HEK293T (cell line): Measurements from ENCODE around the gene FBH1.

ENCODE experiments used
- CTCF ChIA-PET: fragments of 350-600 bp; formaldehyde crosslinking; extraction: SDS; loops from one replicate; lab custom pipeline; 2021; ENCODE audit warnings: antibody characterized with exemption, inconsistent platforms; lab: Yijun Ruan, JAX
- POLR2A ChIA-PET: fragments of 350-600 bp; formaldehyde crosslinking; extraction: SDS; loops from one replicate; lab custom pipeline; 2020; ENCODE audit warnings: antibody characterized with exemption, inconsistent platforms; lab: Yijun Ruan, JAX
- DNase-seq: peaks from one replicate; pipeline ENCODE4 v3.0.0; 2012; ENCODE audit warnings: mixed read lengths; ENCODE audit errors: extremely low spot score
- ARNT ChIP-seq: fragments of 450-650 bp; IDR thresholded peaks from 2 replicates; pipeline ENCODE4 v1.6.1; 2017; ENCODE audit warnings: mild to moderate bottlenecking
- BHLHE40 ChIP-seq: fragments of 450-650 bp; IDR thresholded peaks from 2 replicates; pipeline ENCODE4 v1.6.1; 2016; ENCODE audit warnings: mild to moderate bottlenecking, moderate library complexity, borderline replicate concordance
- CTBP1 ChIP-seq: fragments of 450-650 bp; IDR thresholded peaks from 2 replicates; pipeline ENCODE4 v1.6.1; 2016; ENCODE audit warnings: borderline replicate concordance
- ELF4 ChIP-seq: fragments of 450-650 bp; IDR thresholded peaks from 2 replicates; pipeline ENCODE4 v1.6.1; 2017; ENCODE audit warnings: antibody characterized with exemption
- FOXA1 ChIP-seq: fragments of 450-650 bp; IDR thresholded peaks from 2 replicates; pipeline ENCODE4 v1.6.1; 2016; ENCODE audit warnings: mild to moderate bottlenecking
- FOXK2 ChIP-seq: fragments of 450-650 bp; IDR thresholded peaks from 2 replicates; pipeline ENCODE4 v1.6.1; 2016; ENCODE audit warnings: mild to moderate bottlenecking
- FOXM1 ChIP-seq: fragments of 450-650 bp; IDR thresholded peaks from 2 replicates; pipeline ENCODE4 v1.6.1; 2017; ENCODE audit warnings: mild to moderate bottlenecking, borderline replicate concordance
- HDGF ChIP-seq: fragments of 450-650 bp; IDR thresholded peaks from 2 replicates; pipeline ENCODE4 v1.6.1; 2017; ENCODE audit warnings: antibody characterized with exemption, borderline replicate concordance
- L3MBTL2 ChIP-seq: fragments of 450-650 bp; conservative IDR thresholded peaks from 2 replicates; pipeline ENCODE4 v1.6.1; 2016; ENCODE audit warnings: mild to moderate bottlenecking
- LEF1 ChIP-seq: fragments of 450-650 bp; IDR thresholded peaks from 2 replicates; pipeline ENCODE4 v1.6.1; 2017; ENCODE audit warnings: mild to moderate bottlenecking, borderline replicate concordance
- NFRKB ChIP-seq: fragments of 450-650 bp; IDR thresholded peaks from 2 replicates; pipeline ENCODE4 v1.6.1; 2016; ENCODE audit warnings: mild to moderate bottlenecking, moderate library complexity
- PKNOX1 ChIP-seq: fragments of 450-650 bp; IDR thresholded peaks from 2 replicates; pipeline ENCODE4 v1.6.1; 2016
- SP1 ChIP-seq: fragments of 450-650 bp; IDR thresholded peaks from 2 replicates; pipeline ENCODE4 v1.6.1; 2017
- SUZ12 ChIP-seq: fragments of 450-650 bp; IDR thresholded peaks from 2 replicates; pipeline ENCODE4 v1.6.1; 2016; ENCODE audit warnings: mild to moderate bottlenecking
- TARDBP ChIP-seq: fragments of 450-650 bp; IDR thresholded peaks from 2 replicates; pipeline ENCODE4 v1.6.1; 2016
- ZNF384 ChIP-seq: fragments of 450-650 bp; IDR thresholded peaks from 2 replicates; pipeline ENCODE4 v1.6.1; 2016

Gene FBH1

GRCh38 chr10:5953676-5954075 is 63.6 kb downstream of the FBH1 start:
- POLR2A ChIA-PET: interaction anchor here (1.4 kb wide), 1 partner anchor 22 kb away, joined by 3 read pairs; no protein-coding TSS in a partner anchor
- DNase-seq: no peak
- TF ChIP-seq FOXM1 (no peak), SP1 (no peak), ARNT (no peak), LEF1 (no peak), FOXK2 (no peak), ELF4 (no peak), FOXA1 (no peak), L3MBTL2 (no peak), SUZ12 (no peak), PKNOX1 (no peak), NFRKB (no peak), ZNF384 (no peak), CTBP1 (no peak)
- CTCF ChIA-PET: no interaction called here

- ChIA-PET POLR2A (no interaction called here), CTCF (interaction anchor here (0.6 to 0.7 kb wide), 2 partner anchors 15 to 92 kb away, joined by 3 to 4 read pairs; no protein-coding TSS in a partner anchor)
- no peak for DNase-seq
- no peak for TF ChIP-seq CTBP1
These were observed 66.3 kb downstream of the FBH1 start for GRCh38 chr10:5956146-5956936.

- no peak for DNase-seq
- TF ChIP-seq ARNT: no peak
- no peak for TF ChIP-seq BHLHE40
- no peak for TF ChIP-seq L3MBTL2
- no peak for TF ChIP-seq PKNOX1
- no peak for TF ChIP-seq HDGF
- no peak for TF ChIP-seq LEF1
- no peak for TF ChIP-seq CTBP1
- TF ChIP-seq TARDBP: no peak
- ChIA-PET POLR2A (no interaction called here), CTCF (no interaction called here)
These were observed 68.0 kb downstream of the FBH1 start for GRCh38 chr10:5958077-5958476.

- TF ChIP-seq FOXK2 (no peak), CTBP1 (no peak), HDGF (no peak), BHLHE40 (no peak), FOXA1 (no peak), SP1 (no peak), LEF1 (no peak), TARDBP (no peak), NFRKB (no peak), SUZ12 (no peak), L3MBTL2 (no peak), ZNF384 (no peak), ARNT (no peak), ELF4 (no peak), FOXM1 (no peak), PKNOX1 (no peak)
- CTCF ChIA-PET: interaction anchor here (0.8 to 1.1 kb wide), 2 partner anchors 55 to 128 kb away, joined by 3 read pairs; no protein-coding TSS in a partner anchor
- no peak for DNase-seq
- POLR2A ChIA-PET: no interaction called here
These were observed 68.6 kb downstream of the FBH1 start for GRCh38 chr10:5958675-5959074.

GRCh38 chr10:5959142-5959541 is 69.1 kb downstream of the FBH1 start:
- no peak for TF ChIP-seq HDGF
- TF ChIP-seq ELF4: no peak
- TF ChIP-seq SP1: no peak
- no peak for TF ChIP-seq NFRKB
- TF ChIP-seq FOXK2: no peak

GRCh38 chr10:5959581-5960069 is 69.6 kb downstream of the FBH1 start:
- TF ChIP-seq CTBP1: no peak
- TF ChIP-seq ZNF384: no peak
- TF ChIP-seq FOXM1: no peak
- TF ChIP-seq BHLHE40: no peak
- TF ChIP-seq L3MBTL2: no peak
- TF ChIP-seq SP1: no peak
- no peak for TF ChIP-seq FOXA1
- no peak for TF ChIP-seq LEF1
- TF ChIP-seq PKNOX1: no peak
- no peak for TF ChIP-seq HDGF
- TF ChIP-seq SUZ12: no peak
- no peak for TF ChIP-seq FOXK2
- no peak for TF ChIP-seq NFRKB
- TF ChIP-seq TARDBP: no peak
- no peak for TF ChIP-seq ELF4
- TF ChIP-seq ARNT: no peak
- DNase-seq: no peak
- CTCF ChIA-PET: interaction anchor here (0.8 to 1.1 kb wide), 2 partner anchors 54 to 127 kb away, joined by 3 read pairs; no protein-coding TSS in a partner anchor
- POLR2A ChIA-PET: no interaction called here

More at GRCh38 chr10:5959142-5959541, 69.1 kb downstream of the FBH1 start:
- no peak for DNase-seq
- ChIA-PET CTCF (interaction anchor here (0.8 to 1.1 kb wide), 2 partner anchors 54 to 127 kb away, joined by 3 read pairs; no protein-coding TSS in a partner anchor), POLR2A (no interaction called here)
